Stimulated activated CD8-positive, alpha-beta memory T cell treated with anti-CD3 and anti-CD28 coated beads, Interleukin-2, amount 100 ng/mL, for 48 hours (primary cell): ENCODE results near the gene UFC1.
"Not testable (repeated sequence)": the region's sequence is repeated elsewhere in the genome, so short reads cannot be mapped to it uniquely, and the experiment has no call there.

Source experiments
- DNase-seq, 2 donors: peaks; one replicate each; pipeline ENCODE4 v3.0.0-alpha.2; 2020; ENCODE audit warnings: low read depth in 2 of 2

Gene UFC1

GRCh38 chr1:161153682-161154337 is at the start of gene UFC1:
UFC1 (plus strand) TSS chr1:161153978; CDS start chr1:161153998, 20 bp downstream.
- DNase-seq: peak; percentile 51 to 58

- no peak for DNase-seq
Measured at GRCh38 chr1:161106431-161106830, 47.3 kb upstream of the UFC1 start.

- DNase-seq: no peak
Measured at GRCh38 chr1:161111117-161111516, 42.7 kb upstream of the UFC1 start.

GRCh38 chr1:161111527-161111926 is 42.3 kb upstream of the UFC1 start:
- no peak for DNase-seq

- no peak for DNase-seq
Measured at GRCh38 chr1:161113915-161114314, 39.9 kb upstream of the UFC1 start.

- no peak for DNase-seq
Measured at GRCh38 chr1:161114556-161114955, 39.2 kb upstream of the UFC1 start.

- peak in 1 of 2 donors; percentile 26 for DNase-seq
Measured at GRCh38 chr1:161115132-161115711, 38.6 kb upstream of the UFC1 start.

- not testable (repeated sequence) for DNase-seq
Measured at GRCh38 chr1:161115961-161116360, 37.8 kb upstream of the UFC1 start.

- peak; percentile 82 to 84 for DNase-seq
Measured at GRCh38 chr1:161117759-161118581, 35.8 kb upstream of the UFC1 start, which contains the start of the genes NIT1 and PFDN2. NIT1 (plus strand) TSS chr1:161118105; CDS start chr1:161118177, 72 bp downstream. PFDN2 (minus strand) TSS chr1:161118037; CDS start chr1:161118026, 11 bp downstream.

GRCh38 chr1:161119092-161119903 is 34.5 kb upstream of the UFC1 start:
- peak; percentile 30 to 45 for DNase-seq

GRCh38 chr1:161121042-161121650 is 32.6 kb upstream of the UFC1 start:
- DNase-seq: no peak

GRCh38 chr1:161121834-161122233 is 31.9 kb upstream of the UFC1 start:
- DNase-seq: no peak

GRCh38 chr1:161122967-161123366 is 30.8 kb upstream of the UFC1 start:
- DNase-seq: no peak

GRCh38 chr1:161127649-161128048 is 26.1 kb upstream of the UFC1 start:
- no peak for DNase-seq

GRCh38 chr1:161128591-161129420 is 25.0 kb upstream of the UFC1 start:
- no peak for DNase-seq

GRCh38 chr1:161130266-161130665 is 23.5 kb upstream of the UFC1 start:
- DNase-seq: no peak

GRCh38 chr1:161131523-161132409 is 22.0 kb upstream of the UFC1 start:
- no peak for DNase-seq

GRCh38 chr1:161132410-161133219 is 21.2 kb upstream of the UFC1 start, which contains the start of gene DEDD:
DEDD (minus strand) TSS chr1:161132667; CDS start chr1:161124462, 8,205 bp downstream.
- DNase-seq: peak; percentile 77 to 83
